Right lobe of liver (tissue), 4 donors: Measurements from ENCODE around the gene KASH5.

Experiments
- POLR2A ChIP-seq: fragments of 450-650 bp; IDR thresholded peaks from one replicate; pipeline ENCODE4 v1.6.1; 2017; ENCODE audit warnings: antibody characterized with exemption, mild to moderate bottlenecking
- TF ChIP-seq, protein P1 (sequence below), 4 donors: fragments of 200-600 bp in 3 of 4; fragments of 450-650 bp in 1 of 4; IDR thresholded peaks; one replicate each; pipeline versions ENCODE4 v1.5.1 to v1.8.0; 2016 to 2022; ENCODE audit warnings: antibody characterized with exemption in 4 of 4, mild to moderate bottlenecking in 2 of 4
- donor health status: DM: no; HTN: no; CAD: no.
- donor health status: DM: no; HTN: no; CAD: no.
- donor health status: DM: no; HTN: yes; CAD: no.

- TF ChIP-seq, protein P1, sequence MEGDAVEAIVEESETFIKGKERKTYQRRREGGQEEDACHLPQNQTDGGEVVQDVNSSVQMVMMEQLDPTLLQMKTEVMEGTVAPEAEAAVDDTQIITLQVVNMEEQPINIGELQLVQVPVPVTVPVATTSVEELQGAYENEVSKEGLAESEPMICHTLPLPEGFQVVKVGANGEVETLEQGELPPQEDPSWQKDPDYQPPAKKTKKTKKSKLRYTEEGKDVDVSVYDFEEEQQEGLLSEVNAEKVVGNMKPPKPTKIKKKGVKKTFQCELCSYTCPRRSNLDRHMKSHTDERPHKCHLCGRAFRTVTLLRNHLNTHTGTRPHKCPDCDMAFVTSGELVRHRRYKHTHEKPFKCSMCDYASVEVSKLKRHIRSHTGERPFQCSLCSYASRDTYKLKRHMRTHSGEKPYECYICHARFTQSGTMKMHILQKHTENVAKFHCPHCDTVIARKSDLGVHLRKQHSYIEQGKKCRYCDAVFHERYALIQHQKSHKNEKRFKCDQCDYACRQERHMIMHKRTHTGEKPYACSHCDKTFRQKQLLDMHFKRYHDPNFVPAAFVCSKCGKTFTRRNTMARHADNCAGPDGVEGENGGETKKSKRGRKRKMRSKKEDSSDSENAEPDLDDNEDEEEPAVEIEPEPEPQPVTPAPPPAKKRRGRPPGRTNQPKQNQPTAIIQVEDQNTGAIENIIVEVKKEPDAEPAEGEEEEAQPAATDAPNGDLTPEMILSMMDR (IDR thresholded peaks at IDR 0.05): no peak
- TF ChIP-seq POLR2A: no peak
These were observed 43.3 kb upstream of the KASH5 start for GRCh38 chr19:49344505-49345423.
